ENCODE measurements around the gene SLC29A4.
"Not testable (repeated sequence)": the region's sequence is repeated elsewhere in the genome, so short reads cannot be mapped to it uniquely, and the experiment has no call there.

SLC29A4 gene

GRCh38 chr7:5282543-5283316 is at the start of gene SLC29A4:
Gene SLC29A4 (plus strand): TSS chr7:5282943. CDS start chr7:5287817, 4,874 bp downstream.
- DNase-seq (ENCODE audit: low spot score in 2 of 2) (no peak), ATAC-seq (replicated peaks; ENCODE audit: extremely low read depth, poor library complexity, severe bottlenecking) (peak; percentile 31)
- H3K9me3 Mint-ChIP-seq, result no peaks in the 10 kb centered on the region
- no peak within 1 kb of the TSS for H3K27ac Mint-ChIP-seq (ENCODE audit: low read depth)
- no peaks in the 10 kb centered on the region for H3K4me1 Mint-ChIP-seq
- H3K4me3 Mint-ChIP-seq, result no peak within 1 kb of the TSS
- peaks cover 35% of the 10 kb centered on the region for H3K27me3 Mint-ChIP-seq
- no peaks in the 10 kb centered on the region for H3K36me3 Mint-ChIP-seq (ENCODE audit: insufficient read depth)

DNA sequence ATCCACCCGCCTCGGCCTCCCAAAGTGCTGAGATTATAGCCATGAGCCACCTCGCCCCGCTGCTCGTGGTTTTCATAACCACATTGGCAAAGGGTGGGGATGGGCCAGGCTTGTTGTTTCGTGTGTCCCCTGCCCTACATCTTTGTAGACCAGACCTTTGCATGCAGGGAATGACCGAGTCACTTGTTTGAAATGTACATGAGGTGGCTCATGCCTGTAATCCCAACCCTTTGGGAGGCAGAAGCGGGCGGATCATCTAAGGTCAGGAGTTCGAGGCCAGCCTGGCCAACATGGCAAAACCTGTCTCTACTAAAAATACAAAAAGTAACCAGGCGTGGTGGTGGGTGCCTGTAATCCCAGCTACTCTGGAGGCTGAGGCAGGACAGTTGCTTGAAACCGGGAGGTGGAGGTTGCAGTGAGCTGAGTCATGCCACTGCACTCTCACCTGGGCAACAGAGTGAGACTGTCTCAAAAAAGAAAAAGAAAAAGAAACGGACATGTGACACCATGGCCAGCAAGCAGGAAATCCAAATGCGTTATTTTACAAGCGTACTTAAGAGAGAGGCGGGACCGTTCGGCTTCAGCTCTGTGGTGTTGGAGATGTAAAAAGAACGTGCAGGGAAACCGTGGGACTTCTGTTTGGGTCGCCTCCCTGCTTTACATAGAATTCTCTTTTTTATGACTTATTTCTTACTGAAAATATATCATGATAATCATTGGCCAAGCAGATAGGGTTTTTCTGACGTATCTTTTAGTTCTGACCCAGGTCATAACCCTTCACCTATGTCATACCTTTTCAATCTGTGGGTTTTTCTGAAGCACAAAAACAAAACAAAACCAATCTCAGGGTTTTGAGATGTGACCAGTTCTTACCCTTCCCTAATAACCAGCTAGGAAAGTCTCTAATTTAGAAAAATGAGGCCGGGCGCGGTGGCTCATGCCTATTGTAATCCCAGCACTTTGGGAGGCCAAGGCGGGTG is 47.6 kb upstream of the SLC29A4 start:
- Mint-ChIP-seq H3K4me3 (no peak overlapping the region), H3K27me3 (peaks cover 4% of the 10 kb centered on the region), H3K4me1 (peaks cover 10% of the 10 kb centered on the region), H3K36me3 (ENCODE audit: insufficient read depth) (peaks cover 29% of the 10 kb centered on the region), H3K27ac (ENCODE audit: low read depth) (peak overlapping the region; percentile 44), H3K9me3 (no peaks in the 10 kb centered on the region)
- ATAC-seq (replicated peaks; ENCODE audit: extremely low read depth, poor library complexity, severe bottlenecking), result no peak
- DNase-seq (ENCODE audit: low spot score in 2 of 2), result no peak

- no peak for ATAC-seq (replicated peaks; ENCODE audit: extremely low read depth, poor library complexity, severe bottlenecking)
- H3K27me3 Mint-ChIP-seq, result peaks cover 26% of the 10 kb centered on the region
- H3K27ac Mint-ChIP-seq (ENCODE audit: low read depth), result no peak overlapping the region
- H3K9me3 Mint-ChIP-seq, result no peaks in the 10 kb centered on the region
- no peak overlapping the region for H3K4me3 Mint-ChIP-seq
- peaks cover 15% of the 10 kb centered on the region for H3K4me1 Mint-ChIP-seq
- H3K36me3 Mint-ChIP-seq (ENCODE audit: insufficient read depth), result peaks cover 12% of the 10 kb centered on the region
- no peak for DNase-seq (ENCODE audit: low spot score in 2 of 2)
Measured at GRCh38 chr7:5237286-5237685, 45.5 kb upstream of the SLC29A4 start.

DNA sequence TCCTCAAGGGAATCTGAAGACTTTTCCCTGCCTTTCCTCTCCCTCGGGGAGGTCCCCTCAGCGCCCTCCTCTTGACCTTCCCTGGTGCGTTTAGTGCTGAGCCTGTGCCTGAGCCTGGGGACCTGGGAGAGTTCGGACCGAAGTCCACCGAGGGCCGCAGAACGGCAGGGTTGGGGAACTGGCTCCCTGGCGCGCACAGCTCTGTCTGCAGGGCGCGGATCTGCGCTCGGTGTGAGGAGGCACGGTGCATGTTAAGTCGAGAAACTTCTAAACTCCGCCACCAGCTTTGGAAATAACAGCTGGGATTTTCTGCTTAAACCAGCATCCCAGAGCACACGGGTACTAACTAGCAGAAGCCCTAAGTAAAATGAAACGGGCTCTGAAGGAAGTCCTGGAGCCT is 44.2 kb upstream of the SLC29A4 start:
- ATAC-seq (replicated peaks; ENCODE audit: extremely low read depth, poor library complexity, severe bottlenecking) (no peak), DNase-seq (ENCODE audit: low spot score in 2 of 2) (no peak)
- Mint-ChIP-seq H3K4me3 (no peak overlapping the region), H3K9me3 (no peaks in the 10 kb centered on the region), H3K36me3 (ENCODE audit: insufficient read depth) (peaks cover 5% of the 10 kb centered on the region), H3K27ac (ENCODE audit: low read depth) (no peak overlapping the region), H3K27me3 (peaks cover 34% of the 10 kb centered on the region), H3K4me1 (peaks cover 15% of the 10 kb centered on the region)

- Mint-ChIP-seq H3K4me3 (no peak overlapping the region), H3K4me1 (peaks cover 15% of the 10 kb centered on the region), H3K9me3 (no peaks in the 10 kb centered on the region), H3K27ac (ENCODE audit: low read depth) (no peak overlapping the region), H3K27me3 (peaks cover 34% of the 10 kb centered on the region), H3K36me3 (ENCODE audit: insufficient read depth) (peaks cover 3% of the 10 kb centered on the region)
- ATAC-seq (replicated peaks; ENCODE audit: extremely low read depth, poor library complexity, severe bottlenecking) (no peak), DNase-seq (ENCODE audit: low spot score in 2 of 2) (no peak)
Measured at GRCh38 chr7:5243261-5243660, 39.5 kb upstream of the SLC29A4 start.

DNA sequence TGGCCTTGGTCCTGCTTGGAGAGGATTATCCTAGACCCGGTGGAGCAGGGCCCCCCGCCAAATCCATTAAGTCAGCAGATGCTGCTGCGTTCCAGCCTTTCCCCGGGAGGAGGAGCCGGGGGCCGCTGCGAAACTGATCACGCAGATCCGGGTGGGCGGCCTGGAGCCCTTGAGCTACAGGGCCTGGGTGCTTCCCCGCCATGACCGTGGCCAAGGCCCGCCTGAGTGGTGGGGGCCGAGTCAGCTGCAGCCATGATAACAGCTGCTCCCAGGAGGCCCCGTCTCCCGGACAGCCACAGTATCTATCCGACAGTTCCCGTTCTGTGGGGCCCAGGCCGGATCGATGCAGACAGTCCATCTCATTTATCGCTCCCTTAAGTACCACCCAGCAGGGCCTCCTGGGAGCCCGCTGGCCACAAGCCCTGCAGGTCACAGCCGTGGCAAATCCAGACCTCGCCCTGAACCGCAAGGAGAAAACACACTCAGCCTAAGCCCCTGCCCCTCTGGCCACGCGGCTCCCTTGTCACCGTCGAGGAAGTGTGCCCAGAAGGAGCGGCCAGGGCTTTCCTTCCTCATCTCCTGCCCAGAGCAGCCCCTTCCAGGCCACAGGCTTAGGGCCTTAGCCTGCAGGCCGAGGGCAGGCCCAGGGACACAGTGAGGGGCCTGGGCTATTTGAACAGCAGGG is 34.4 kb upstream of the SLC29A4 start:
- Mint-ChIP-seq H3K4me1 (no peaks in the 10 kb centered on the region), H3K36me3 (ENCODE audit: insufficient read depth) (no peaks in the 10 kb centered on the region), H3K27me3 (peaks cover 9% of the 10 kb centered on the region), H3K27ac (ENCODE audit: low read depth) (no peak overlapping the region), H3K4me3 (no peak overlapping the region), H3K9me3 (no peaks in the 10 kb centered on the region)
- DNase-seq (ENCODE audit: low spot score in 2 of 2) (no peak), ATAC-seq (replicated peaks; ENCODE audit: extremely low read depth, poor library complexity, severe bottlenecking) (no peak)

DNA sequence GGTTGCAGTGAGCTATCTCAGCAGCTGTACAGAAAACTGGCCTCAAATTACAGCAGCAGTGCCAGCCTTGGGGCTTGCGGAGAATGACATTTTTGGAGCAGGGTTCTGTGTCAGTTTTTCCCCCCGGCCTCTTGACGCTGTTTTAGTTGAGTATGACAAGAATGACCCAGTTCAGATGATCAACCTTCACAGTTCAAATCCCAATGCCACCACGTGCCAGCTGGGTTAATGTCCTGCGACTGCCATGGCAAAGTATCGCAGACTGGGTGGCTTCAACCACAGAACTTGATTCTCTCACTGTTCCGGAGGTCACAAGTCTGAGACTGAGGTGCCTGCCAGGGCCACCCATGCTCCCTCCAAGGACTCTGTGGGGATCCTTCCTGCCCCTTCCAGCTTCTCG is 32.0 kb upstream of the SLC29A4 start:
- ATAC-seq (replicated peaks; ENCODE audit: extremely low read depth, poor library complexity, severe bottlenecking); H3K27ac Mint-ChIP-seq (ENCODE audit: low read depth); H3K4me3 Mint-ChIP-seq: not testable (repeated sequence)

DNA sequence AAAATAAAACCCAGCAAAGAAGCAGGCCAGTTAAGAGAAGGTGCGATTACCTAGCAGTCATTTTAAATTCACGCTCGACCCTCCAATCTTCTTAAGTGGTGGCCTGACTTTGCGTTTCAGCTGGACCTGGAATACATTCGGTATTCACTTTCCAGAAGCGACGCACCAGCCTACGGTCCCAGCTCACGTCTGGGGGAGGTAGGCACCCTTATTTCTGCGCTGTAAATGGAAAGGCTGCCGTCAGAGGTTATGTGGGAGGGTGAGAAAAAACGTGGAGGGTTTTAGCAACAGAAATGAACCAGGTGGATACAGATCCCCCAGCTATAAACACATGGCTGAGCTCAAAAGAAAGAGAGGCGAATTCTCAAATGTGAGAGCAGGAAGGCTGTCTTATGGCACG is 29.2 kb upstream of the SLC29A4 start:
- H3K27me3 Mint-ChIP-seq, result peaks cover 28% of the 10 kb centered on the region
- not testable (repeated sequence) for ATAC-seq (replicated peaks; ENCODE audit: extremely low read depth, poor library complexity, severe bottlenecking); DNase-seq (ENCODE audit: low spot score in 2 of 2); H3K4me1 Mint-ChIP-seq; H3K9me3 Mint-ChIP-seq; H3K36me3 Mint-ChIP-seq (ENCODE audit: insufficient read depth); H3K4me3 Mint-ChIP-seq; H3K27ac Mint-ChIP-seq (ENCODE audit: low read depth)

More for the DNA sequence above, 32.0 kb upstream of the SLC29A4 start:
- H3K4me1 Mint-ChIP-seq; H3K9me3 Mint-ChIP-seq; H3K36me3 Mint-ChIP-seq (ENCODE audit: insufficient read depth); DNase-seq (ENCODE audit: low spot score in 2 of 2): not testable (repeated sequence)
- peaks cover 22% of the 10 kb centered on the region for H3K27me3 Mint-ChIP-seq

DNA sequence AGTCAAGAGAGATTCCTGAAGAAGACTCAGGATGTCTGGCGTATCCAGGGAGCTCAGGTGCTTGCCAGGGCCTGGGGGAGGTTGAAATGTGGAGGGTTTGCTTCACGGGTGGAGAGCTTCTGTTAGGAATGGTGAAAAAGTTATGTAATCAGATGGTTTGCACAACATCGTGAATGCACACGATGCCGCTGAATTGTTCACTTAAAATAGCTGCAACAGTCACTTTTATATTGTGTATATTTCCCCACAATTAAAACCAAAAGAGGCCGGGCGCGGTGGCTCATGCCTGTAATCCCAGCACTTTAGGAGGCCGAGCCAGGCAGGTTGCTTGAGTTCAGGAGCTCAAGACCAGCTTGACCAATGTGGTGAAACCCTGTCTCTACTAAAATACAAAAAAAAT is 28.4 kb upstream of the SLC29A4 start:
- DNase-seq (ENCODE audit: low spot score in 2 of 2); H3K27ac Mint-ChIP-seq (ENCODE audit: low read depth); H3K4me1 Mint-ChIP-seq; H3K4me3 Mint-ChIP-seq; H3K9me3 Mint-ChIP-seq; H3K36me3 Mint-ChIP-seq (ENCODE audit: insufficient read depth); ATAC-seq (replicated peaks; ENCODE audit: extremely low read depth, poor library complexity, severe bottlenecking): not testable (repeated sequence)
- H3K27me3 Mint-ChIP-seq, result peaks cover 28% of the 10 kb centered on the region

- H3K36me3 Mint-ChIP-seq (ENCODE audit: insufficient read depth), result peaks cover 2% of the 10 kb centered on the region
- no peak overlapping the region for H3K4me3 Mint-ChIP-seq
- H3K4me1 Mint-ChIP-seq, result no peaks in the 10 kb centered on the region
- ATAC-seq (replicated peaks; ENCODE audit: extremely low read depth, poor library complexity, severe bottlenecking) (no peak), DNase-seq (ENCODE audit: low spot score in 2 of 2) (no peak)
- no peak overlapping the region for H3K27ac Mint-ChIP-seq (ENCODE audit: low read depth)
- no peaks in the 10 kb centered on the region for H3K9me3 Mint-ChIP-seq
- H3K27me3 Mint-ChIP-seq, result peaks cover 28% of the 10 kb centered on the region
Measured at GRCh38 chr7:5255832-5256231, 26.9 kb upstream of the SLC29A4 start.

- DNase-seq (ENCODE audit: low spot score in 2 of 2); H3K27ac Mint-ChIP-seq (ENCODE audit: low read depth); H3K9me3 Mint-ChIP-seq; H3K4me3 Mint-ChIP-seq; ATAC-seq (replicated peaks; ENCODE audit: extremely low read depth, poor library complexity, severe bottlenecking); H3K27me3 Mint-ChIP-seq; H3K4me1 Mint-ChIP-seq; H3K36me3 Mint-ChIP-seq (ENCODE audit: insufficient read depth): not testable (repeated sequence)
Measured at GRCh38 chr7:5260530-5261068, 22.1 kb upstream of the SLC29A4 start.

- H3K36me3 Mint-ChIP-seq (ENCODE audit: insufficient read depth); DNase-seq (ENCODE audit: low spot score in 2 of 2); H3K27me3 Mint-ChIP-seq; H3K9me3 Mint-ChIP-seq; H3K27ac Mint-ChIP-seq (ENCODE audit: low read depth); H3K4me3 Mint-ChIP-seq; ATAC-seq (replicated peaks; ENCODE audit: extremely low read depth, poor library complexity, severe bottlenecking); H3K4me1 Mint-ChIP-seq: not testable (repeated sequence)
Measured at GRCh38 chr7:5263066-5263465, 19.7 kb upstream of the SLC29A4 start.

Measured in central memory CD8-positive, alpha-beta T cell (primary cell).